Measurements from ENCODE around the gene IER3IP1.

The IER3IP1 gene

GRCh38 chr18:47150029-47150823, 25.9 kb downstream of the IER3IP1 start, which contains the start of gene HDHD2:
Gene HDHD2 (minus strand): TSS chr18:47150500. CDS start chr18:47136439, 14,061 bp downstream.
- CTCF ChIA-PET, result interaction anchor here (1.0 to 1.2 kb wide), 2 partner anchors 75 to 605 kb away, joined by 3 read pairs; no protein-coding TSS in a partner anchor
- DNase-seq (ENCODE audit: extremely low spot score), result peak; percentile 73
- POLR2A ChIA-PET, result interaction anchor here (0.8 to 2.3 kb wide), 18 partner anchors 9 to 743 kb away, joined by 3 to 14 read pairs (median 4); no protein-coding TSS in a partner anchor
- TF ChIP-seq ZNF384 (IDR thresholded peaks at IDR 0.05), result no peak
- TF ChIP-seq HDGF (IDR thresholded peaks at IDR 0.05; ENCODE audit: borderline replicate concordance), result no peak
- no peak for TF ChIP-seq NFRKB (IDR thresholded peaks at IDR 0.05)
- TF ChIP-seq L3MBTL2 (conservative IDR thresholded peaks at IDR 0.05), result peak; percentile 63
- TF ChIP-seq CTBP1 (IDR thresholded peaks at IDR 0.05; ENCODE audit: borderline replicate concordance), result no peak
- TF ChIP-seq ELF4 (IDR thresholded peaks at IDR 0.05), result peak; percentile 49; the same call in 1 of the 2 replicates
- TF ChIP-seq SP1 (IDR thresholded peaks at IDR 0.05), result no peak
- TF ChIP-seq, protein P1, sequence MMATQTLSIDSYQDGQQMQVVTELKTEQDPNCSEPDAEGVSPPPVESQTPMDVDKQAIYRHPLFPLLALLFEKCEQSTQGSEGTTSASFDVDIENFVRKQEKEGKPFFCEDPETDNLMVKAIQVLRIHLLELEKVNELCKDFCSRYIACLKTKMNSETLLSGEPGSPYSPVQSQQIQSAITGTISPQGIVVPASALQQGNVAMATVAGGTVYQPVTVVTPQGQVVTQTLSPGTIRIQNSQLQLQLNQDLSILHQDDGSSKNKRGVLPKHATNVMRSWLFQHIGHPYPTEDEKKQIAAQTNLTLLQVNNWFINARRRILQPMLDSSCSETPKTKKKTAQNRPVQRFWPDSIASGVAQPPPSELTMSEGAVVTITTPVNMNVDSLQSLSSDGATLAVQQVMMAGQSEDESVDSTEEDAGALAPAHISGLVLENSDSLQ (IDR thresholded peaks at IDR 0.05), result peak; percentile 83

DNA sequence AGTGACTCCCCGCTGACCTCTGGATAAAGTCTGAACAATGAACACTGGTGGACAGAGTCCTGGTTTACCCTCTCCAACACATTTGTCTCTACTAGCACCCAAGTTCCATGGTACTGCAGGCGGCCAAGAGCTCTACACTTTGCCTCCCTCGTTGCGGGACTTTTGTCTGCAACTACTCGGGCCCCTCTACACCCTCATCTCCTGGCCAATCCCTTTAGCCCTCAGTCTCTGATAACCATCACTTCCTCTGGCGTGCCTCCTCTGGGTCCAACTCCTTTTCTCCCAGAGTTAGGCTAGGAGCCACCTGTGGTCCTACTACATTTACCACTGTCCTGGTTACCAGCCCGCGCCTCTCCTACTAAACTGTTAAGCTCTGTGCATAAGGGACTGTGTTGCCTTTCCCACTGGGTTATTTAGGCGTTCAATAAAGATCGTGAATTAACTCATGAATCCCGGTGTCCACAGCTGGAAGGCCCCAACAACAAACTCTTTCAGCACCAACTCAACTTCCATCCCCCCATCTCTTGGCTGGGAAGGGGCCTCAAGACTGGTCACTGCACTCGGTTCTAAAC, 26.6 kb downstream of the IER3IP1 start:
- ChIA-PET POLR2A (interaction anchor here (0.6 to 2.3 kb wide), 16 partner anchors 8 to 743 kb away, joined by 3 to 14 read pairs (median 4); no protein-coding TSS in a partner anchor), CTCF (interaction anchor here (1.0 to 1.2 kb wide), 2 partner anchors 75 to 605 kb away, joined by 3 read pairs; no protein-coding TSS in a partner anchor)
- peak; percentile 4 for DNase-seq (ENCODE audit: extremely low spot score)
- TF ChIP-seq BHLHE40 (IDR thresholded peaks at IDR 0.05; ENCODE audit: borderline replicate concordance) (no peak), HDGF (IDR thresholded peaks at IDR 0.05; ENCODE audit: borderline replicate concordance) (no peak), ARNT (IDR thresholded peaks at IDR 0.05) (no peak), NFRKB (IDR thresholded peaks at IDR 0.05) (no peak), SUZ12 (IDR thresholded peaks at IDR 0.05) (no peak), CTBP1 (IDR thresholded peaks at IDR 0.05; ENCODE audit: borderline replicate concordance) (no peak), LEF1 (IDR thresholded peaks at IDR 0.05; ENCODE audit: borderline replicate concordance) (no peak), ZNF384 (IDR thresholded peaks at IDR 0.05) (no peak)
- TF ChIP-seq, protein P1 (IDR thresholded peaks at IDR 0.05), result no peak

- ChIA-PET POLR2A (no interaction called here), CTCF (no interaction called here)
- DNase-seq (ENCODE audit: extremely low spot score), result no peak
- TF ChIP-seq FOXK2 (IDR thresholded peaks at IDR 0.05), result no peak
- TF ChIP-seq BHLHE40 (IDR thresholded peaks at IDR 0.05; ENCODE audit: borderline replicate concordance), result no peak
- no peak for TF ChIP-seq FOXM1 (IDR thresholded peaks at IDR 0.05; ENCODE audit: borderline replicate concordance)
- TF ChIP-seq, protein P1 (IDR thresholded peaks at IDR 0.05), result no peak
- TF ChIP-seq NFRKB (IDR thresholded peaks at IDR 0.05), result no peak
- TF ChIP-seq ZNF384 (IDR thresholded peaks at IDR 0.05), result no peak
- no peak for TF ChIP-seq ELF4 (IDR thresholded peaks at IDR 0.05)
- TF ChIP-seq FOXA1 (IDR thresholded peaks at IDR 0.05), result no peak
- no peak for TF ChIP-seq L3MBTL2 (conservative IDR thresholded peaks at IDR 0.05)
- no peak for TF ChIP-seq SUZ12 (IDR thresholded peaks at IDR 0.05)
- no peak for TF ChIP-seq CTBP1 (IDR thresholded peaks at IDR 0.05; ENCODE audit: borderline replicate concordance)
- no peak for TF ChIP-seq TARDBP (IDR thresholded peaks at IDR 0.05)
- no peak for TF ChIP-seq LEF1 (IDR thresholded peaks at IDR 0.05; ENCODE audit: borderline replicate concordance)
- TF ChIP-seq ARNT (IDR thresholded peaks at IDR 0.05), result no peak
- no peak for TF ChIP-seq SP1 (IDR thresholded peaks at IDR 0.05)
- no peak for TF ChIP-seq HDGF (IDR thresholded peaks at IDR 0.05; ENCODE audit: borderline replicate concordance)
These were observed 30.0 kb downstream of the IER3IP1 start for GRCh38 chr18:47146206-47146605.

DNA sequence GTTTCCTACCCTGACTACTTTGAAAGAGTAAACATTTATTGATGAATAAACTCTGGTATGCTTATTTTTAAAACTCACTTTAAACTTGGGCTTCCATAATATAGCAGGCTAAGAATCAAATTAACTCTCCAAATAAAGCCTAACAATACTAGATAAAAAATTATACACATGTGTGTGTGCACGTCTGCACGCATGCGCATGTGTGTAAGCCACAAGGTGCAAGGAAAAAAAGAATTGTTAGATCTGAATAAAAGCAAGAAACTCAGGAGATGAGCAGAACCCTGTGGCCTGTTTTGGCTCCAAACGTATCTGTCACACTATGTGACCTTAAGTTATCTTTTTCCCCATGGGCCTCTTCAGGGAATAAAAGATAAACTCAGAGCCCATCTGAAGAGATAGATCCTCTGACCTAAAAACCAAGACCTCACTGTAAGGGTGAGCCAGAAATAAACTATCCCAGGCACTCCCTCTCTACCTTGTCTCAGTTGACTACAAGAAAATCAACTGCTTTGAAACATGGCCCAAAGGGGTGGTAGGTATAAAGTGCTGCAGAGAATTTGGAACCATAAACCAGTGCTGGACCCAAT, 32.2 kb downstream of the IER3IP1 start:
- ChIA-PET CTCF (no interaction called here), POLR2A (no interaction called here)
- TF ChIP-seq L3MBTL2 (conservative IDR thresholded peaks at IDR 0.05) (no peak), FOXA1 (IDR thresholded peaks at IDR 0.05) (no peak)
- no peak for DNase-seq (ENCODE audit: extremely low spot score)

DNA sequence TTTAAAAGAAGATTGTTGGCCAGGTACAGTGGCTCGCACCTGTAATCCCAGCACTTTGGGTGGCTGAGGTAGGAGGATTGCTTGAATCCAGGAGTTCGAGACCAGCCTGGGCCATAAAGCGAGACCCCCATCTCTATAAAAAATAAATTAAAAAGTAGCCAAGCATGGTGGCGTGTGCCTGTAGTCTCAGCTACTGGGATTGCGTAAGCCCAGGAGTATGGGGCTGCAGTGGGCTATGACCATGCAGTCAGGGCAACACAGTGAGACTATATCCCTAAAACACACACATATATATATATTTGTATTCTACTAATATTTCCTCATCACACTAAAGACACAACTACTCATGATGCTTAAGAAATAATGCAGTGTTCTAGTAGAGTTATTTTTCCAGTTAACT, 33.0 kb downstream of the IER3IP1 start:
- DNase-seq (ENCODE audit: extremely low spot score), result no peak
- ChIA-PET POLR2A (no interaction called here), CTCF (no interaction called here)
- TF ChIP-seq ZNF384 (IDR thresholded peaks at IDR 0.05) (no peak), LEF1 (IDR thresholded peaks at IDR 0.05; ENCODE audit: borderline replicate concordance) (no peak), FOXA1 (IDR thresholded peaks at IDR 0.05) (no peak), SUZ12 (IDR thresholded peaks at IDR 0.05) (no peak), FOXK2 (IDR thresholded peaks at IDR 0.05) (no peak), SP1 (IDR thresholded peaks at IDR 0.05) (no peak), ELF4 (IDR thresholded peaks at IDR 0.05) (no peak), CTBP1 (IDR thresholded peaks at IDR 0.05; ENCODE audit: borderline replicate concordance) (no peak), BHLHE40 (IDR thresholded peaks at IDR 0.05; ENCODE audit: borderline replicate concordance) (no peak), TARDBP (IDR thresholded peaks at IDR 0.05) (no peak), NFRKB (IDR thresholded peaks at IDR 0.05) (no peak), ARNT (IDR thresholded peaks at IDR 0.05) (no peak), FOXM1 (IDR thresholded peaks at IDR 0.05; ENCODE audit: borderline replicate concordance) (no peak)
- TF ChIP-seq, protein P1 (IDR thresholded peaks at IDR 0.05), result no peak
